HK-2 (cell line): Measurements from ENCODE around the gene TTBK1.

Experiments
- DNase-seq: peaks from one replicate; pipeline ENCODE4 v3.0.0-alpha.2; 2018; ENCODE audit not compliant: unreplicated experiment

The TTBK1 gene

GRCh38 chr6:43223175-43223574, 20.1 kb upstream of the TTBK1 start:
- DNase-seq = no peak

- DNase-seq = no peak
Observed at GRCh38 chr6:43226192-43226851, 17.0 kb upstream of the TTBK1 start.

- DNase-seq = peak; percentile 86
Observed at GRCh38 chr6:43228951-43229802, 14.1 kb upstream of the TTBK1 start, which contains the start of gene DNPH1. Gene DNPH1, minus strand, starts transcription at chr6:43229481. Its CDS starts 25 bp downstream, at chr6:43229456.

GRCh38 chr6:43229803-43230620, 13.3 kb upstream of the TTBK1 start:
- no peak for DNase-seq

- DNase-seq = no peak
Observed at GRCh38 chr6:43231053-43231452, 12.2 kb upstream of the TTBK1 start.

GRCh38 chr6:43231735-43232450, 11.4 kb upstream of the TTBK1 start:
- DNase-seq = no peak

GRCh38 chr6:43235841-43236240, 7.4 kb upstream of the TTBK1 start:
- DNase-seq = no peak

GRCh38 chr6:43239054-43239453, 4.2 kb upstream of the TTBK1 start:
- no peak for DNase-seq

- no peak for DNase-seq
Observed at GRCh38 chr6:43240950-43241349, 2.3 kb upstream of the TTBK1 start.

- DNase-seq = no peak
Observed at GRCh38 chr6:43241446-43241845, 1.8 kb upstream of the TTBK1 start.

- DNase-seq = no peak
Observed at GRCh38 chr6:43243664-43244321, 512 bp downstream of the TTBK1 start.

- DNase-seq = no peak
Observed at GRCh38 chr6:43246301-43247113, 3.2 kb downstream of the TTBK1 start.

GRCh38 chr6:43247114-43247999, 4.1 kb downstream of the TTBK1 start:
- peak; percentile 70 for DNase-seq

- no peak for DNase-seq
Observed at GRCh38 chr6:43248101-43248500, 4.8 kb downstream of the TTBK1 start.

GRCh38 chr6:43248791-43249190, 5.5 kb downstream of the TTBK1 start:
- no peak for DNase-seq

- no peak for DNase-seq
Observed at GRCh38 chr6:43250992-43251373, 7.7 kb downstream of the TTBK1 start.

GRCh38 chr6:43253401-43253800, 10.1 kb downstream of the TTBK1 start:
- DNase-seq = no peak

- no peak for DNase-seq
Observed at GRCh38 chr6:43254138-43254817, 11.0 kb downstream of the TTBK1 start.

GRCh38 chr6:43254846-43255245, 11.6 kb downstream of the TTBK1 start:
- no peak for DNase-seq
